D721Med (cell line): ENCODE measurements around the gene CHRNA9.
"Not testable (repeated sequence)": the region's sequence is repeated elsewhere in the genome, so short reads cannot be mapped to it uniquely, and the experiment has no call there.

Experiments used
- DNase-seq: peaks from one replicate; pipeline ENCODE4 v3.0.0; 2011; ENCODE audit warnings: low spot score; ENCODE audit not compliant: insufficient read length
- FAIRE-seq: peaks from 2 replicates; lab custom pipeline; 2011; peaks lifted over from hg19 to GRCh38; lab: Jason Lieb, UNC
- TF ChIP-seq, protein P1 (sequence below): IDR thresholded peaks from 2 replicates; pipeline ENCODE4 v1.5.1; 2012; ENCODE audit warnings: mild to moderate bottlenecking, control low read depth; ENCODE audit not compliant: insufficient read depth; ENCODE audit errors: missing control alignments

CHRNA9 gene, protein sequence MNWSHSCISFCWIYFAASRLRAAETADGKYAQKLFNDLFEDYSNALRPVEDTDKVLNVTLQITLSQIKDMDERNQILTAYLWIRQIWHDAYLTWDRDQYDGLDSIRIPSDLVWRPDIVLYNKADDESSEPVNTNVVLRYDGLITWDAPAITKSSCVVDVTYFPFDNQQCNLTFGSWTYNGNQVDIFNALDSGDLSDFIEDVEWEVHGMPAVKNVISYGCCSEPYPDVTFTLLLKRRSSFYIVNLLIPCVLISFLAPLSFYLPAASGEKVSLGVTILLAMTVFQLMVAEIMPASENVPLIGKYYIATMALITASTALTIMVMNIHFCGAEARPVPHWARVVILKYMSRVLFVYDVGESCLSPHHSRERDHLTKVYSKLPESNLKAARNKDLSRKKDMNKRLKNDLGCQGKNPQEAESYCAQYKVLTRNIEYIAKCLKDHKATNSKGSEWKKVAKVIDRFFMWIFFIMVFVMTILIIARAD

DNA sequence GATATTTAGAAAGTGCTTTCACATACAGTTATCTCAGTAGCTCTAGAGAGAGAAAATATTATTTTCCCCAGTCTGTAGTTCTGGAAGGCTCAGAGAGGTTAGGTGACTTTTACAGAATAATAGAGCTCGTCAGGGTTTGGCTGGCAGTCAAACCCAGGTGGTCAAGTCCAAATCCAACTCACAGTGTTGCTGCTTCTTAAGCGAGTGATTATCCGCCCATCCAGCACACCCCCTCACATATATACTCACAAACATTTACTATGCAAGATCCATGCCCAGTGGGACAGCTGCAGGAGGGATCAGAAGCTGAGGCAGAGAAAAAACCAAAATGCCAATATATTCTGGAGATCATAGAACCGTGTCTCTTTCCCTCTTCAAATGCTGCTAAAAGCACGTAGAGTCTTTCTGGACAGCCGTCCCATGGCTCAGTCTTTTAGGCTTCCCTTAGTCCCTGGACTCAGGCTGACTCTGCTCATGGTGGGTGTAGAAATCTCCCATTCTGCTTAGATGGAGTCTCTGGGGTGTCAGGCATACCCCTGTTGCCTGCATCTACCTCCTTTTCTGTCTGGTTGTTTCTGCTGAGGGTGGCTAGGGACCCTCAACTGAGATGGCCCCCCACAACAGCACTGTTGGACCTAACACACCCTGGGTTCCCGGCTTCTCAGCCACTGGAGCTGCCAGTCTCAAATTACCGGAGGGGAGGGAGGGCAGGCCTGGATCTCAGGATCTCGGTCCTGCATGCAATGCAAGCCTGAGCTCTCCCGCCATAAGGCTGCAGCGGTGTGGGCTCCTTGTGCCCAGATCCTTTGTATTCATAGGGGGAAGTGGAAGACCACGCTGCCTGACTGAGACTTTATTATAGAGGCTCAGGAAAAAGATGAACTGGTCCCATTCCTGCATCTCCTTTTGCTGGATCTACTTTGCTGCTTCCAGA lies at the start of gene CHRNA9:
Gene CHRNA9, plus strand, starts transcription at position 743 of the 934 bp plus-strand sequence. Its CDS starts 135 bp downstream, at position 878.
- DNase-seq = no peak
- FAIRE-seq = no peak
- TF ChIP-seq, protein P1, sequence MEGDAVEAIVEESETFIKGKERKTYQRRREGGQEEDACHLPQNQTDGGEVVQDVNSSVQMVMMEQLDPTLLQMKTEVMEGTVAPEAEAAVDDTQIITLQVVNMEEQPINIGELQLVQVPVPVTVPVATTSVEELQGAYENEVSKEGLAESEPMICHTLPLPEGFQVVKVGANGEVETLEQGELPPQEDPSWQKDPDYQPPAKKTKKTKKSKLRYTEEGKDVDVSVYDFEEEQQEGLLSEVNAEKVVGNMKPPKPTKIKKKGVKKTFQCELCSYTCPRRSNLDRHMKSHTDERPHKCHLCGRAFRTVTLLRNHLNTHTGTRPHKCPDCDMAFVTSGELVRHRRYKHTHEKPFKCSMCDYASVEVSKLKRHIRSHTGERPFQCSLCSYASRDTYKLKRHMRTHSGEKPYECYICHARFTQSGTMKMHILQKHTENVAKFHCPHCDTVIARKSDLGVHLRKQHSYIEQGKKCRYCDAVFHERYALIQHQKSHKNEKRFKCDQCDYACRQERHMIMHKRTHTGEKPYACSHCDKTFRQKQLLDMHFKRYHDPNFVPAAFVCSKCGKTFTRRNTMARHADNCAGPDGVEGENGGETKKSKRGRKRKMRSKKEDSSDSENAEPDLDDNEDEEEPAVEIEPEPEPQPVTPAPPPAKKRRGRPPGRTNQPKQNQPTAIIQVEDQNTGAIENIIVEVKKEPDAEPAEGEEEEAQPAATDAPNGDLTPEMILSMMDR = no peak

GRCh38 chr4:40285692-40286091 lies 49.4 kb upstream of the CHRNA9 start:
- no peak for FAIRE-seq
- DNase-seq = no peak
- TF ChIP-seq, protein P1 = no peak

DNA sequence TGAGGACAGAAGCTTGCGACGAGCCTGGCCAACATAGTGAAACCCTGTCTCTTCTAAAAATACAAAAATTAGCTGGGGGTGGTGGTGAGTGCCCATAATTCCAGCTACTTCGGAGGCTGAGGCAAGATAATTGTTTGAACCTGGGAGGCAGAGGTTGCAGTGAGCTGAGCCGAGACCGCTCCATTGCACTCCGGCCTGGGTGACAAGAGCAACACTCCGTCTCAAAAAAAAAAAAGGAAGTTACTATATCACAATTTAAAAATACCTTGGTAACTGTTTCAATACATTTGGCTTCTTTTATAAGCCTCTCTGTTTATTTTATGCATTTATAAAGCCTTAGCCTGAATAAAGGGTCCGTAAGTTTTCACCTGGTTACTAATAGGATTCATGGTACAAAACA lies 46.6 kb upstream of the CHRNA9 start:
- FAIRE-seq = no peak
- TF ChIP-seq, protein P1 = no peak
- no peak for DNase-seq

DNA sequence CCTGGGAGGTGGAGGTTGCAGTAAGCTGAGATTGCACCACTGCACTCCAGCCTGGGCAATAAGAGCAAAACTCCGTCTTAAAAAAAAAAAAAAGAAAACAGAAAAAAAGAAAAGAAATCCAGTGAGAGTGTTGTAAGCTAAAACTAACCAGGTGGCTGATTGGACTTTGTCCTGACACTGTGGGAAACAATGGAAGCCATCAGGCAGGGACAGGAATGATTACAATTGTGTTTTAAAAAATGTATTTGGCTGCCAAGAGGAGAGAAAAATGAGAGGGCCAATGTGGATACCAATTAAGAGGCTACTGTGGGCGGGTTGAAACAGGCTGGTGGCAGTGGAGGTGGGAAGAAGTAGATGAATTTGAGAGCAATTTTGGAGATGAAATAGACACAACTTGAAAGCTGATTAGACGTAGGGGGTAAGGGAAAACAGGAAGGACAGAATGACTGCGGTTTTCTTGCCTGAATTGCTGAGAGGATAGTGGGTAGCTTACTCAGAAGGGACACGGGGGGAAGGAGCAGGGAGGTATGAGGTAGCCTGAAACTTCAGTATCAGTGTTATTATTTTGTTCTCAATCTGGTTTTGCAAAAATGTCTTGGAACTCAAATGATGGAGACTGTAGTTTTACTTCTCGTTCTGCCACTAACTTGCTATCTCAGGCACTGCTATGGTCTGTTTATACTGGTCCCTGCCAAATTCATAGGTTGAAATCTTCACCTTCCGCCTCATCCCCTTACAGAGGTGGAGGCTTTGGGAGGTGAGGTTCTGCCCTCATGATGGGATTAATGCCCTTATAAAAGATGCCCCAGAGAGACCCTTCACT lies 45.6 kb upstream of the CHRNA9 start:
- TF ChIP-seq, protein P1 = no peak
- DNase-seq = no peak
- FAIRE-seq = no peak

GRCh38 chr4:40290611-40291186 lies 44.4 kb upstream of the CHRNA9 start:
- FAIRE-seq = not testable (repeated sequence)

GRCh38 chr4:40292313-40292759 lies 42.8 kb upstream of the CHRNA9 start:
- TF ChIP-seq, protein P1 = no peak
- no peak for FAIRE-seq
- DNase-seq = no peak

More at GRCh38 chr4:40290611-40291186, 44.4 kb upstream of the CHRNA9 start:
- not testable (repeated sequence) for DNase-seq
